B cell (primary cell): ENCODE results near the gene SLAMF9.

Source experiments
- CTCF ChIP-seq: fragments of 200-600 bp; IDR thresholded peaks from one replicate; pipeline ENCODE4 v1.8.0; 2022; ENCODE audit warnings: antibody characterized with exemption, mild to moderate bottlenecking
- EZH2 ChIP-seq: IDR thresholded peaks from 2 replicates; pipeline ENCODE4 v1.6.1; 2012; ENCODE audit warnings: borderline replicate concordance, low read depth, mild to moderate bottlenecking, moderate library complexity, low read length; ENCODE audit not compliant: insufficient read depth, poor library complexity, severe bottlenecking

- TF ChIP-seq CTCF (no peak), EZH2 (no peak)
Measured at GRCh38 chr1:159947942-159948341, 6.1 kb downstream of the SLAMF9 start.
